ENCODE data around the gene LYPD6. TPM values are rescaled to one million over a fixed set of nuclear protein-coding genes. Genes with fewer than 3 reads are reported as not detected.

The LYPD6 gene
- total RNA-seq, 4 donors from 2014 or later: 0.57 to 1.2 (median 0.80) TPM

- intact Hi-C loops (cut with DNase I): no loop called here
- no peaks in the 10 kb centered on the region for H3K9me3 ChIP-seq
- TF ChIP-seq CTCF (IDR thresholded peaks at IDR 0.05) (no peak), POLR2A (IDR thresholded peaks at IDR 0.05) (no peak)
These were observed 25.5 kb downstream of the LYPD6 start for GRCh38 chr2:149355716-149356422.

GRCh38 chr2:149357058-149357457 is 26.7 kb downstream of the LYPD6 start:
- peaks cover 0 to 6% (median 0%) of the 10 kb centered on the region in 3 donors for H3K4me1 ChIP-seq
- DNase-seq: no peak
- intact Hi-C loops (cut with DNase I): no loop called here
- H3K4me3 ChIP-seq: no peak overlapping the region
- H3K36me3 ChIP-seq: no peaks in the 10 kb centered on the region
- no peaks in the 10 kb centered on the region for H3K9me3 ChIP-seq
- TF ChIP-seq CTCF (IDR thresholded peaks at IDR 0.05): no peak
- no peak for TF ChIP-seq POLR2A (IDR thresholded peaks at IDR 0.05)
- no peaks in the 10 kb centered on the region for H3K27me3 ChIP-seq
- H3K27ac ChIP-seq: no peak overlapping the region

More at GRCh38 chr2:149355716-149356422, 25.5 kb downstream of the LYPD6 start:
- DNase-seq: no peak
- Histone ChIP-seq H3K36me3 (no peaks in the 10 kb centered on the region), H3K27me3 (no peaks in the 10 kb centered on the region), H3K4me1 (peaks cover 0 to 6% (median 0%) of the 10 kb centered on the region in 3 donors), H3K27ac (no peak overlapping the region), H3K4me3 (no peak overlapping the region)
- WGBS, 2 donors: 82 to 94% methylated on average over 4 of the region's 4 CpGs

GRCh38 chr2:149360106-149360505 is 29.7 kb downstream of the LYPD6 start:
- no peak for DNase-seq
- Histone ChIP-seq H3K9me3 (no peaks in the 10 kb centered on the region), H3K36me3 (no peaks in the 10 kb centered on the region), H3K27ac (no peak overlapping the region), H3K4me3 (no peak overlapping the region), H3K27me3 (no peaks in the 10 kb centered on the region), H3K4me1 (peaks cover 0 to 23% (median 0%) of the 10 kb centered on the region in 3 donors)
- TF ChIP-seq POLR2A (IDR thresholded peaks at IDR 0.05) (no peak), CTCF (IDR thresholded peaks at IDR 0.05) (no peak)
- intact Hi-C loops (cut with DNase I): no loop called here
- WGBS, 2 donors: 33 to 40% methylated on average over 1 of the region's 1 CpG

- no peak overlapping the region for H3K4me3 ChIP-seq
- no peak for DNase-seq
- intact Hi-C loops (cut with DNase I): no loop called here
- WGBS, 2 donors: 11 to 38% methylated on average over 1 of the region's 1 CpG
- no peaks in the 10 kb centered on the region for H3K36me3 ChIP-seq
- no peak overlapping the region for H3K27ac ChIP-seq
- no peak for TF ChIP-seq CTCF (IDR thresholded peaks at IDR 0.05)
- TF ChIP-seq POLR2A (IDR thresholded peaks at IDR 0.05): no peak
- H3K4me1 ChIP-seq: peaks cover 0 to 41% (median 5%) of the 10 kb centered on the region in 3 donors
- no peaks in the 10 kb centered on the region for H3K27me3 ChIP-seq
- no peaks in the 10 kb centered on the region for H3K9me3 ChIP-seq
These were observed 33.6 kb downstream of the LYPD6 start for GRCh38 chr2:149363958-149364357.

- Histone ChIP-seq H3K4me1 (peaks cover 0 to 39% (median 5%) of the 10 kb centered on the region in 3 donors), H3K4me3 (no peak overlapping the region), H3K27ac (peak overlapping the region in 1 of 4 donors; percentile 1), H3K9me3 (no peaks in the 10 kb centered on the region), H3K36me3 (no peaks in the 10 kb centered on the region), H3K27me3 (no peaks in the 10 kb centered on the region)
- TF ChIP-seq POLR2A (IDR thresholded peaks at IDR 0.05): no peak
- TF ChIP-seq CTCF (IDR thresholded peaks at IDR 0.05): no peak
- no peak for DNase-seq
- intact Hi-C loops (cut with DNase I): no loop called here
These were observed 34.5 kb downstream of the LYPD6 start for GRCh38 chr2:149364839-149365238.
